Airway epithelial cell (primary cell): ENCODE results near the gene GPRC5A. TPM values are rescaled to one million over a fixed set of nuclear protein-coding genes. Genes with fewer than 3 reads are reported as not detected.

Experiments
- total RNA-seq: library from RNA; depleted of rRNA; stranded (reverse); fragments of >200 nt; gene quantifications from 2 replicates; pipeline ENCODE4 v1.2.3, GENCODE V29; 2015

Gene GPRC5A
- total RNA-seq: 22.8 and 31.9 TPM in 2 replicates

GRCh38 chr12:12891080-12891880 is at the start of gene GPRC5A:
TSS of gene GPRC5A (plus strand) at chr12:12891562. CDS start at chr12:12908250, 16,688 bp downstream.

GRCh38 chr12:12952036-12952435 is 60.7 kb downstream of the GPRC5A start, which contains the start of gene GPRC5D:
TSS of gene GPRC5D (minus strand) at chr12:12952170. CDS start at chr12:12950384, 1,786 bp downstream.

Other genes with a start within 250 kb of the GPRC5A start
- 0.99 TPM in 1 of 2 replicates, not detected in the other for gene GPR19, start 195.4 kb upstream of the GPRC5A start, total RNA-seq
- gene CDKN1B, start 174.2 kb upstream of the GPRC5A start, total RNA-seq: 17.1 and 18.1 TPM in 2 replicates
- gene APOLD1, start 105.9 kb upstream of the GPRC5A start, total RNA-seq: 1.7 and 2.0 TPM in 2 replicates
- 50.8 and 62.1 TPM in 2 replicates for gene DDX47, start 78.2 kb upstream of the GPRC5A start, total RNA-seq
- not detected in 2 replicates for gene GPRC5D, start 60.6 kb downstream of the GPRC5A start, total RNA-seq
- gene HEBP1, start 108.7 kb downstream of the GPRC5A start, total RNA-seq: 11.7 and 13.8 TPM in 2 replicates
- gene FAM234B, start 152.8 kb downstream of the GPRC5A start, total RNA-seq: 2.1 and 6.1 TPM in 2 replicates
- gene GSG1, start 212.1 kb downstream of the GPRC5A start, total RNA-seq: not detected in 2 replicates